Stimulated activated CD8-positive, alpha-beta memory T cell treated with anti-CD3 and anti-CD28 coated beads, Interleukin-12 subunit alpha, Interleukin-12 subunit beta, amount 100 ng/mL, for 4 hours (primary cell): Measurements from ENCODE around the gene ECT2L.
"Not testable (repeated sequence)": the region's sequence is repeated elsewhere in the genome, so short reads cannot be mapped to it uniquely, and the experiment has no call there.

ENCODE experiments used
- DNase-seq: peaks from one replicate; pipeline ENCODE4 v3.0.0-alpha.2; 2020; ENCODE audit warnings: low read depth

ECT2L gene

GRCh38 chr6:138931660-138932059 is 135.8 kb downstream of the ECT2L start:
- DNase-seq: no peak

GRCh38 chr6:138936873-138937272 is 141.0 kb downstream of the ECT2L start:
- not testable (repeated sequence) for DNase-seq

GRCh38 chr6:138943089-138943625 is 147.3 kb downstream of the ECT2L start:
- no peak for DNase-seq

- DNase-seq: no peak
These were observed 148.5 kb downstream of the ECT2L start for GRCh38 chr6:138944412-138944811.

GRCh38 chr6:138945354-138945753 is 149.5 kb downstream of the ECT2L start:
- no peak for DNase-seq

GRCh38 chr6:138948004-138948403 is 152.1 kb downstream of the ECT2L start:
- DNase-seq: no peak

- DNase-seq: no peak
These were observed 152.8 kb downstream of the ECT2L start for GRCh38 chr6:138948546-138949179.

- DNase-seq: no peak
These were observed 157.6 kb downstream of the ECT2L start for GRCh38 chr6:138953451-138953850.
